NCI-H345 treated with DMSO at 0.1 percent for 48 hours (cell line): ENCODE data around the gene TMPRSS7.
A peak's percentile ranks its signal among the peaks of the same experiment; 100 is the strongest.
"Not testable (repeated sequence)": the region's sequence is repeated elsewhere in the genome, so short reads cannot be mapped to it uniquely, and the experiment has no call there.

Source experiments
- DNase-seq: peaks from one replicate; lab custom pipeline; 2025; ENCODE audit not compliant: unreplicated experiment; lab: John Stamatoyannopoulos, UW

The TMPRSS7 gene

DNA sequence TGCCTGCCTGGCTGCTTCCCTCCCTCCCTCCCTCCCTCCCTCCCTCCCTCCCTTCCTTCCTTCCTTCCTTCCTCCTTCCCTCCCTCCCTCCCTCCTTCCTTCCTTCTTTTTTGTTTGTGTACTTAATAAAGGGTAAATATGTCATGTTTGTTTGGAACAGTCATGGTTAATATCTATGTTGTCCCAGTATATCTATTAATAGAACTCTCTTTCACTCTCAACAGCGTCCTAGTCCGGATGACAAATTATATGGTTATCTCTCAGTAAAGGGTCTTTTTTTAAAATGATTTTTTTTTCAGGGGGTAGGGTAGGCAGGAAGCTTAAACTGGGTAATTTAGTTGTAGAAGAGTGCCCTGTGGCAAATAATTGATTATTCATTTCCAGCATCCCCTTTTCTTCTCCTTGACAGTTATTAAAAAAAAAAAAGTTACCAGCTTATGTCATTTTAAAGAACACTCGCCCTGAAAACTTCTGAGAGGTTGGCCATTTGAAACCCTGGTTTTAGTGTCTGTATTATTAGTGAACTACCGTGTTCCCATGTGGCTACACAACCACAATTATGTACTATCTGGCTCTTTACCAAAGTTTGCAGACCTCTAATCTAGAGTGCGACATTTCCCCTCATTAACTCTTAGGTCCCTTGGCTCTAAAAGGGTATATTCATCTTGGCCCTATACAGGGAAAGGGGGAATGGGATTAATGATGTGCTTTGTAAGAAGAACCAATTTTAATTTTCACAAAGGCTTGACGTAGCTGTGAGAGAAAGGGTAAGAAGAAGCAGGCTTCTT lies 22.1 kb upstream of the TMPRSS7 start:
- DNase-seq: no peak

DNA sequence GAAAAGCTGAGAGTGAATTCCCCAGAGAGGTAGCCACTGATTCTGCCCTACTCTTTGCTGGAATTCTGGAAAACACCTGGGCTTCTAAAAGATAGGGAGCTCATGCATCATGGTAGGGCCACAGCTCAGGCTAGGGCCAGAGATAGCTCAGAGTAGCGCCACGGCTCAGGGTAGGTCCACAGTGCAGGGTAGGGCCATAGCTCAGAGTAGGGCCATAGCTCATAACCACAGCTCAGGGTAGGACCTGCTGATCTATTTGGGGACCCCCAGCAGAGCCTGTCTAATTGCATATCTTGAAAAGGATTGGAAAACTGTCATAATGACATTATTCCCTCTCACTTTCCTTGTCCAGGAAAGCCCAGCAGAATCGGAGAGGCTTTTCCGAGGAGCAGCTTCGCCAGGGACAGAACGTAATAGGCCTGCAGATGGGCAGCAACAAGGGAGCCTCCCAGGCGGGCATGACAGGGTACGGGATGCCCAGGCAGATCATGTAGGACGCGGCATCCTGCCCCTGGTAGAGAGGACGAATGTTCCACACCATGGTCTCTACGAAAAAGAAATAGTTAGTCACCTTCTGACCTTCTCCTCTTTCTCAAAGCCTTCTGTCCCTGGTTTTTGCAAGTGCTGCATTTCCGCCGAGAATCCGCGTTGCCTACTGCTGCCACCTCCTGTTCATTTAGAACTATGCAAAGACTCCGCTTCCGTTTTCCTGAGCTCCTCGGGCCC lies 21.3 kb upstream of the TMPRSS7 start:
- no peak for DNase-seq

DNA sequence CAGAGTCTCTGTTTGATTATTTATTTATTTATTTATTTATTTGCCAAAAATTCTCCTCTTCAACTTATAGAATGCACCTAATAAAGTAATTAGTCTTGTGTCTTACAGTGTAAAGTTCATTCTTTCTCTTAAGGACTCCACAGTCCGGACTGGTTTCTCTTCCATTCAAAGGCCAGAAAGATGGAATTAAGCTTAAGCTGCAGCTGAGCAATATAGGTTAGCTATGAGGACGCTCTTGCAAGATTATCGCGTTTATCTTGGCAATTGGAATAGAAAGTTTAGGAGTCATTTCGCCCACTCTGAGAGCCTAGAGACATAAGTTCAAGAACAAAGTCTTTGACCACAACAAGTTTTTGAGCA lies 20.8 kb upstream of the TMPRSS7 start:
- no peak for DNase-seq

DNA sequence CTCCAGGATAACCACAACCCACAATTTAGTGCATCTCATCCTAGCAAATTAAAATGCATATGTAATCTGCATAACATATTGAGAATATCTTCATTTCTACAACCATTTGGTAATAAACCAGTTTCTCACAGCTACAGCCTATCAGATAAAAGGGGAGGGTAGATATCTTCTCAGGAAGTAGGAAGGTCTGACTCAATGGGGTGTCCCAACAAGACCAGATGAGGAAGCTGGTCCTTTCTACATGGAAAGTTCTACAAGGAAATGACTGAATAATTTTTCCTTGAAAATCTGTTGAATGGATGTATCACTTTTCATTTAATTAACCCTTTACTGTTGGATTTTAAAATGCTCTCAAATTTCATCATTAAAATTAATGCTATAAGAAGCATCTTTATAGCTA lies 17.4 kb upstream of the TMPRSS7 start:
- no peak for DNase-seq

DNA sequence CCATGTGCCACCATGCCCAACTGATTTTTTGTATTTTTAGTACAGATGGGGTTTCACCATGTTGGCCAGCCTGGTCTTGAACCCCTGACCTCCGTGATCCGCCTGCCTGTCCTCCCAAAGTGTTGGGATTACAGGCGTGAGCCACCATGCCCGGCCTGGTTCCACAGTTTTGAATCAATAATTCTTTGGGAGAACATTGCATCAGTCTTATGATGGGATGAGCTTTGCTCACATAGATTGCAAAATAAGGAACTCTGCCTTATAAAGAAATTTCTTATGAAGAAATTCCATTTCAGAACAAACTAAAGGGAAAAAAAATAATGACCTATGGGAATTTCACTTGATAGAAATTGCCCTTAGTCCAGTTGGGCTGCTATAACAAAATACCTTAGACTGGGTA lies 15.8 kb upstream of the TMPRSS7 start:
- no peak for DNase-seq

DNA sequence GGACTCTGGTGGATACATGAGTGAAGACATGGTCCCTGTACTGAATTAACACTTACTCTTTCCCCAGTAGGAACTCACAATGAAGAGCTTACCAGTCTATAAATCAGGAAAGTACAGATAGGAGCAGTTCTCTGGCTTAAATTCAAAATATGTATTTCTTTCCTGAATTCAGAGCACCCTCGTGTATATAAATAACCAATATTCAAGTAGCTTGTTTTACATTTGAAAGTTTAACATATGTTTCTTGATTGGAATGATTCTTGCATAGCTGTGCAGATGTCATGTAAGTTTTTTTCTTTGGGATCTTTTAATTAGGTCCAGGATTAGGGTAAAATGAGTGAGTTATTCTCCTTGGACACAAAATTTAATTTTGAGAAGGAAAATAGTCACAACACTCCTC lies 14.8 kb upstream of the TMPRSS7 start:
- no peak for DNase-seq

DNA sequence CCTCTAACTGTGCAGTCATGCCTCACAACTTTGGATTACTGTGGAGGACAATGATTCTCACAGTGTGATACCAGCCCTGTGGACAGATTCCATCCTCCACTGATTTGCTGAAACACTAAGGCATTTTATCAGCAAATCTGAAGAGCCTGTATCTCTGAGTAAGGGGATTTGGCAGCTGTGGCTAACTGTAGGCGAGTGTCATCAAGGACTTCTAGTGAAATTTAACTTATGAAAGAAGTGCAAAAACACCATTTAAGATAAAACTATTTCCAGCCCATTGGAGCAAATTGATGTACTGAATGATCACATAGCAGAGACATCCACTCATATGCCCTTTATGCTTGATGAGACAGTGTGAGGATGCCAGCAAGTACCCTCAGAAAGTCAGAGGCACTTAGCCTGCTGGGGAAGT lies 13.9 kb upstream of the TMPRSS7 start:
- no peak for DNase-seq

DNA sequence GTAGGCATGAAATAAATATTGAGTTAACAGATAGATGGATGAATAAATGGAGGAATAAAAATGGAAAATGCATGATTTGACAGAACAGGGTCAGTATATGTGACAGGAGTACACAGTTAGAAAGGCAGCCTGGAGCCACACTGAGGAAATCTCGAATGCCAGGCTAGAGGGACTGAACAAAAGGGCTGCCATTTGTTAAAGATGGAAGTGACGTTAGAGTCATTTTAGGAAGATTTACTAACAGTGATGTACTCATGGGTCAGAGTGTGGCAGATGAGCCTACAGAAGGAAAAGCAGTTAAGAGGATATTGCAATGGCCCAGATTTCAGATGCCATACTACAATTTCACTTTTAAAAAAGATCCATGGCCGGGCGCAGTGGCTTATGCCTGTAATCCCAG lies 7.4 kb upstream of the TMPRSS7 start:
- DNase-seq: no peak

DNA sequence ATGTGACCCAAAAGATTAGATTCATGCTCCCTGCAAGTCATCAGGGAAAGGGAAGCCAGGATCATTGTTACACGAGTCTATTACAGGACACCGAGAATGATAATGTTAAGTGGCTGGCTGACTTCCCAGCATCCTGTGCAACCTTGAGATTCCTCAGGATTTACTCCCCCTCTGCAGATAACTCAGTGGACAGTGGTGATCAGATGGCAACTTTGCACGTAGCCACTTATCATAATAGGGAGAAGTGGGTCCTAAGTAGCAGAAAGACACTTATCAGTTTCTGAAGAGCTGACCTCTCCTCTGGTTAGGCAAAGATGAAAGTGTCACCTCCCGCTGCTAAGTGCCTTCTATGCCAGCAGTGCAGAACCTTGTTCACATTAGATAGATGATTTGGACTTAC lies 6.7 kb upstream of the TMPRSS7 start:
- no peak for DNase-seq

DNA sequence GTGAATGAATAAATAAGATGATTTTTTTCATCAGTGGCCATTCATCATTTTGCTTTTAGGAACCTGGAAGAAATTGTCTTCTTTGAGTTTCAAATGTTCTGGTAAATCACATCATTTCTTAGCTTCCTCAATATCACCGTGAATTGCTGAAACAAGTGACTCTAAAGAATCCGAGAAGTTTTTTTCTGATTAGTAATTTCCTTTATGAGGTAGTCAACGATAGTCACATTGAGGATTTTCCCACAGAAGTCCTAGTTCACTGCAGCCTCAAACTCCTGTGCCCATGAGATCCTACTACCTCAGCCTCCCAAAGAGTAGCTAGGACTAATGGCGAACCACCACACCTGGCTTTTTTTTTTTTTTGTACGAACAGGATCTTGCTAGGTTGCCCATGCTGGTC lies 3.6 kb upstream of the TMPRSS7 start:
- no peak for DNase-seq

DNA sequence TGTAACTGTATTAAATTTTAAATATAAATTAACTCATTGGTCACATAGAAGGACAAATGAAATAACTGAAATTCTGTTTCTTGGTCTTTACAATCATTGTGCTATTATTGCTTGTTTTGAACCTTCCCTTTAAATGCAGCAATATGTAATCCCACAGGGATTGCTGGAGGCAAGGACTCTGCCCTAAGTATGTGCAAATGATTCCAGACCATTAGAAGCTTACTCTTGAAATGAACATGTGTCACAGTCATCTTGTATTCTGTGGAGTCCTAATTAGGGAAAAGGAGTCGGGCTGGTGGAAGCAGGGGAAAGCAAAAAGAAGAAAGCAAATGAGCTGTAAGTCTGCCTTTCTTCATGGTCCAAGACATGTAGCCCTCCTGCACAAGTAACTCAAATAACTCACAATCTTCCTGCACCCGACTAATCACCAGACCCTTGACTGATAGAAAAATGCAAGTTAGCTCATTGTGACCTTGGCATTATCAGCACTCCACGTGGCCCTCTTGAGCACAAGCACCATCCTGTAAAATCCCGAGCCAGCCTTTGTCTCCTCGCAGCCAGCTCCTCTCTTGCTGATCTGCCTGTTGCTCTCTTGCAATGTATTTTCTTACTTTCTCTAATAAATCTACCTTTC lies 2.3 kb upstream of the TMPRSS7 start:
- peak; percentile 7 for DNase-seq

DNA sequence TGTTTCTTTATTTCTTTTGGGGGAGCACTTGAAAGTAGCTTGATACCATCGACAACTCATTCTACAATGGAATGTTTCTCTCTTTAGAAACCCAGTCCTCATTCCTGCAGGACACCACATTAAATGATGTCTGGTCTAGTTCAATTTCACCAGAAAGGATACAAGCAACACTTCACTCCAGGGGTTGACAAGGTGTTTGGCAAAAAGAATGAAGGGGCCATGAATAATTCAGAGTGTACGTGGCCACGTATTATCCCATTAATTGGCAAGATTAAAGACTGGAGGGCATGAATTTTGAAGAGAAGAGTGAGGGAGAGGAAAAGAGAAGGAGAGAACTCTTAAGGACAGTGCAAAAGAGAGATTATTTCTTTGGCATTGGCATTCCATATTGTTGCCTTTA lies 705 bp downstream of the TMPRSS7 start:
- DNase-seq: no peak

DNA sequence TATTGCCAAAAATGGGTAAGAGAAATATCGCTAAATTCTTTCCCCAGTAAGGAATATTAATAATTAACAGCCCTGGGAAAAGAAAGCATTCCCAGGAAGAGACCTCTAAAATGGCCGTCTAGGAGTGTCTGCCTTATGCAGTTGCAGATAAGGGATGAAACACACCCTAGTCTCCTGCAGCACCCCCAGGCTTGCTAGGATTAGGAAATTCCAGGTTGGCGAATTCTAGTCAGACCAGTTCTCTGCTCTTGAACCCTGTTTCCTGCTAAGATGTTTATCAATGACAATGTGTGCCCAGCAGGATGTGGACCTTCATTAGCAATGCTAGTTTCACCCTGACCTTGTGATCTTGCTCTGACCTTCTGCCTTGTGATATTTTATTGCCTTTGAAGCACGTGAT lies 2.7 kb downstream of the TMPRSS7 start:
- not testable (repeated sequence) for DNase-seq

DNA sequence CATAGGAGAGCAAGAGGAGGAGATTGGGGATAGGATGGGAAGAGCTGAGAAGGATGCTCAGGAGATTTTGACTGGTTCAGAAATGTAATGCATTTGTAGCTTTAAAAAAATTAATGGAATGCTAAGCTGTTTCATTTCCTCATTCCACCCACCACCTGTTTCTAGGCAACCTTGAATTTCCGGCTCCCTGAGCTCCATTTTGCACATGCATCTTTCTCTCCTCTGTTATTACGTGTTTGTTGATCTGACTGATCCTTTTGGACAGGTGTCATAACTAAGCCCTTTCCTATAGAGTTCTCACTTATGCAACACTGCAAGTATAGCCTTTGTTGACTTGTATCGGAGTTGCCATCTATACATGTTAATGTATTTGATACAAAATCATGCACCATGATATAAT lies 4.3 kb downstream of the TMPRSS7 start:
- no peak for DNase-seq

DNA sequence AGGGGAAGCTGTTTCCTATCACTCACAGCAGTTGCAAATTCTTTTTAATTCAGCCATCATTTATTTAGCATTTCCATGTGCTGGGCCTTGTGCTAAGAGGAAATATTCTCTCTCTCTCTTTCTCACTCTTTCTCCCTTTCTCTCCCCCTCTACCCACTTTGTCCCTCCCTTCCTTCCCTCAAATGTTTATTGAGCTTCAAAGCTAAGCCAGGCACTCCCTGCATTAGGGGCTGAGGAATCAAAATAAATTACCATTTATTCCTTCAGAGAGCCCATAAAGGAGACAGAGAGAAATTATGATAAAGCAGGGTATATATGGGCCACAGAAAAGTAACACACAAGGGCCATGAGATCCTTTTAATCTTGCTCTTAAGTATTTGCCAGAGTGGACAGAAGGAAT lies 6.8 kb downstream of the TMPRSS7 start:
- no peak for DNase-seq

DNA sequence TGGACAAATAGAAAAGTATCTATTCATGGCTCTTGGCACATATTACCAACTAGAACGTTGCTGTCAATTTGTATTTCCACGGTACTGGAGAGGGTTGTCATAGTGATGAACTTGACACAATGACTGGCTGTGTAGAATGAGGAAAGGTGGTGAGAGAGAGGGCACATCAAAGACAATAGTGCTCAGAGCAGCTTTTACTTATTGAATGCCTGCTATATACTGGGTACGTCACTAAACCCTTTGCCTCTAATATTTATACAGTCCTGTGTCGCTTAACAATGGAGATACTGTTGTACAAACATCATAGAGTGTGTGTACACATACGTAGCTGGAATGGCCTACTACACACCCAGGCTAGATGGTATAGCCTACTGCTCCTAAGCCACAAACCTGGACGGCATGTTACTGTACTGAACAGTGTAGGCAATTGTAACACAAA lies 8.3 kb downstream of the TMPRSS7 start:
- peak; percentile 97 for DNase-seq

DNA sequence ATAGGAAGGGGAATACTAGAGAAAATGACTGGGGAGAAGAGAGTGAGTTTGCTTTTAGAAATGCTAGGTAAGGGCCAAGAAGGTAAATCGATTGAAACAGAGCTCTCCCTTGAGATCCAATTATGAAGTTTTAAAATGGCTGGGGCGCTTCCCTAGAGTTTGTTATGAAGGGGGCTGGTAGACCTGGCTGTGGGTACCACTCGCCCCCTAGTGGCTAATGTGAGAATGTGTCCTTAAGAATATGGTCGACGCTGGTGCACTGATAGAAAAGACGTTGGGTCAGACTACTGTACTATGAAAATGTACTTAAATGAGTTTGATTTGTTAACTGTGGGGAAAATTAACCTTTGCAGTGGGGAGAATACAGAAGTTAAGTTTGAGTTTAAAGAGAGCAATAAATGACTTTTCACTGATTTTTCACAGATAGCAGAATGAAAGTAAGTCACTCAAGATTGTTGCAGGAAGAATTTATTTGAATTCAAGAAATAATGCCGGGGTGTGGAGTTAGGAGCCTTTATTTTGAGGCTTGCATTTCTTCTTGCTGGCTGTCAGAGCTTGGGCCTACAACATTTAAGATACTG lies 9.2 kb downstream of the TMPRSS7 start:
- peak; percentile 70 for DNase-seq

DNA sequence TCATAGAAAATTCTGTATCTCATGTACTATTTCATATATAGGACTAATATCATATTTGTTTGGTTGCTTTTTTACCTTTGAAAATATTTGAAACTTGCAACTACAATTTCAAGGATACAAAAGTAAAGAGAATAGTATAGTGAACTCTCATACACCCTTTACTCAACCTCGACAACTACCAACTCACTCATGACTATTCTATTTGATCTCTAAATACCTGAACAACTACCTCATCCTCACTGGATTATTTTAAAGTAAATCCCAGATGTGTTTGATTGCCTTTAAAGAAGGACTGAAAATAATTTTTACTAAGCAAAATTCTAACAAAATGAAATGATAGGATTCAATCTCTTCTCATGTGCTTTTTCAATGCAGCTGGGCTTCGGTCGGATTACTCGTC lies 12.1 kb downstream of the TMPRSS7 start:
- DNase-seq: no peak

DNA sequence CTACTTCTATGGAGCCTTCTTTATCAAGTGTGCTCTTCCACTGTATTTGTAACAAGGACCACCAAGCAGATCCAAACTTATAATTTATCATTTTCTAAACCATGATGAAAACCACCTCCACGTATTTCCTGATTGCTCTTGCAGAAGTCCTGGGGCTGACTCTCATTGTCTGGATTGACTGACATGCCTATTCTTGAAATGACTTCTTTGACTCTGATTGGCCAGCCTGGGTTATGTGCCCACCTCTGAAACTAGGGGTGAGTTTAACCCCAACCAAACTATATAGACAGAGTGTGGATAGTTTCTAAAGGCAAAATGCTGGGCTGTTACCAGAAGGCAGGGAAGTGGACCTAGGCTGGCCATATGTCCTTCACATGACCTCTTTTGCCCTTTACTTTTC lies 12.7 kb downstream of the TMPRSS7 start:
- DNase-seq: no peak

DNA sequence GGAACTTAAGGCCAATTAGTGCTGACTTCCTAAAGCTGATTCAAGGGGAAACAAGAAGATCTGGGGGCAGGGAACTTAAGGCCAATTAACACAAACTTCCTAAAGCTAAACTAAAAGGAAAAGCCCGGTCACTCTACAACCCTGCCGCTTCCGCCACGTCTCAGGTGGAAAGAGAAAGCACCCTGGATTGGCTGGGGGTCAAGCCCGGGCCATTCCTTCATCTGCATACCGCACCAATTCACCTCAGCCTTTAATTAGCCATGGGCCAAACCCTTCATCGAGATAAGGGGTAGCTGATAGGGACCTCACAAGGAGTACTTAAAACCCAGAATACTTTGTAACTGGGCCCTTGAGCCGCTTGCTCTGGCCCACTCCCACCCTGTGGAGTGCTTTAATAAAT lies 14.4 kb downstream of the TMPRSS7 start:
- no peak for DNase-seq

DNA sequence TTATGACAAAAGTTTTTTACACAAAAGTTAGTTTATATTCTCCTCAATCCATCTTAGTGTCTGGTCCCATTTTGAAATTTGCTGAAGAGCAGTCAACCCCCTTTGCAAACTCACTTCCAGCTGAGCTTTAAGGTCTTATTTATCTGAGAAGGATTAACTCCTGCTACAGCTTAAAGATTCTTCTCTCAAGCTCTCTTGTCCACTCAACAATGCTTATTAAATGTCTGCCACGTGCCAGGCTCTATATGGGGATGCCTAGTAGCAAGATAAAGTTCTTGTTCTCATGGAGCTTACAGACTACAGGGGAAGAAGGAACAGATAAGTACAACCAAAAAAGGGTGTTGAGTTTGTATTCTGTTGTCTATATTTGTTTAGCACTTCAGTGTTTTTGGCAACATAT lies 18.7 kb downstream of the TMPRSS7 start:
- DNase-seq: no peak

DNA sequence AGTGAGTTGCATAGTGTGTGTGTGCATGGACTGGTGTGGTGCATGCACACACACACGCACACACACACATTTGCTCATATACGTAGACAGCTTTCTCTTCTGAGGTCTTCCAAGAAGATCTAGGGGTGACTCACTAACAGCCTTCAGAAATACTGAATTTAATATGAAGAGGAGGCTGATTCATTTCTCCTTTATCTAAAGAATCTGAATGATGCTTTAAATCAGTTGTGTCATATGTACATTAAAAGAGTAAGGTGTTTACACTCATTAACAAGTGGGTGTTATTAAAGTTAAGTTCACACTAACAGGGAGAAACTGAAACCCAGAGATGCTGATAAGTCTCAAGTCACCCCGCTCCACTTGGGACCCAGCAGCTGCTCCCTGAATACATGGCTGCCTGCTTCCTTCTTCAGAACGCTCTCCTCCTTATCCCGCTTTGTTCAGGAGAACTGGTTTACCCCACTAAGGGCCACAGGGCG lies 22.0 kb downstream of the TMPRSS7 start:
- no peak for DNase-seq
